PC-9 (cell line): ENCODE results near the gene L1CAM. TPM values are rescaled to one million over a fixed set of nuclear protein-coding genes. Genes with fewer than 3 reads are reported as not detected.

Experiments used
- BruUV-seq: library from RNA; stranded (reverse); fragments of 400-500 nt; replicated peaks from 2 replicates; lab custom pipeline; 2021; lab: Mats Ljungman, UMichigan
- CTCF ChIA-PET: fragments of 300-600 bp; sonication (Branson Sonifier 250); formaldehyde crosslinking; loops from one replicate; lab custom pipeline; 2022; ENCODE audit warnings: antibody characterized with exemption; lab: Charles Lee
- POLR2A ChIA-PET: fragments of 300-600 bp; sonication (Branson Sonifier 250); formaldehyde crosslinking; loops from one replicate; lab custom pipeline; 2022; ENCODE audit warnings: antibody characterized with exemption; ENCODE audit not compliant: unreplicated experiment; lab: Charles Lee
- DNase-seq, 2 experiments: peaks; one replicate each; pipeline versions ENCODE4 v3.0.0 to v3.0.0-alpha.2; 2015 to 2022; ENCODE audit warnings: mixed read lengths in 1 of 2
- H2AFZ ChIP-seq: fragments of 200-600 bp; sonication (generic); 2 replicates; pipeline ENCODE4 v1.8.1; 2017; ENCODE audit warnings: antibody characterized with exemption
- H3F3A ChIP-seq: fragments of 200-600 bp; sonication (generic); 2 replicates; pipeline ENCODE4 v1.8.1; 2017; ENCODE audit warnings: antibody characterized with exemption, mild to moderate bottlenecking, low read depth; ENCODE audit not compliant: insufficient read depth
- H3K27ac ChIP-seq: fragments of 200-600 bp; sonication (generic); 2 replicates; pipeline ENCODE4 v1.6.1; 2016; ENCODE audit warnings: mixed run types
- H3K27me3 ChIP-seq: fragments of 200-600 bp; sonication (generic); 2 replicates; pipeline ENCODE4 v1.6.1; 2016; ENCODE audit warnings: low read depth, mixed run types; ENCODE audit not compliant: insufficient read depth
- H3K36me3 ChIP-seq: fragments of 200-600 bp; sonication (generic); 2 replicates; pipeline ENCODE4 v1.6.1; 2016; ENCODE audit warnings: low read depth, mixed run types
- H3K4me1 ChIP-seq: fragments of 200-600 bp; sonication (generic); replicated peaks from 2 replicates; pipeline ENCODE4 v1.6.1; 2016; ENCODE audit warnings: mixed run types; ENCODE audit not compliant: insufficient read depth
- H3K4me2 ChIP-seq: fragments of 200-600 bp; sonication (generic); 2 replicates; pipeline ENCODE4 v1.6.1; 2017; ENCODE audit warnings: mixed run types
- H3K4me3 ChIP-seq: fragments of 200-600 bp; sonication (generic); 2 replicates; pipeline ENCODE4 v1.6.1; 2016; ENCODE audit warnings: mixed run types
- H3K79me2 ChIP-seq: fragments of 200-600 bp; sonication (generic); 2 replicates; pipeline ENCODE4 v1.6.1; 2017; ENCODE audit warnings: low read depth, mixed run types
- H3K9me2 ChIP-seq: fragments of 200-600 bp; sonication (generic); 2 replicates; pipeline ENCODE4 v1.8.1; 2017; ENCODE audit warnings: mild to moderate bottlenecking; ENCODE audit not compliant: insufficient read depth
- H3K9me3 ChIP-seq: fragments of 200-600 bp; sonication (generic); 2 replicates; pipeline ENCODE4 v1.8.1; 2016; ENCODE audit warnings: low read depth; ENCODE audit not compliant: insufficient read depth
- H4K20me1 ChIP-seq: fragments of 200-600 bp; sonication (generic); 2 replicates; pipeline ENCODE4 v1.8.1; 2017; ENCODE audit not compliant: insufficient read depth
- CTCF ChIP-seq: fragments of 200-600 bp; sonication (generic); conservative IDR thresholded peaks from 2 replicates; pipeline ENCODE4 v1.6.1; 2017; ENCODE audit warnings: mixed run types, antibody characterized with exemption, mild to moderate bottlenecking, moderate library complexity
- EZH2 ChIP-seq: fragments of 200-600 bp; sonication (generic); IDR thresholded peaks from 2 replicates; pipeline ENCODE4 v1.8.0; 2017; ENCODE audit warnings: antibody characterized with exemption, low read depth
- intact Hi-C: fragments of 100-400 bp; cut with micrococcal nuclease; formaldehyde crosslinking; loops from one replicate; pipeline ENCODE4 v1.10.0; 2022; ENCODE audit not compliant: unreplicated experiment
- total RNA-seq: library from RNA; stranded (reverse); gene quantifications from 2 replicates; pipeline ENCODE4 v1.2.3, GENCODE V29; 2021

The L1CAM gene
- total RNA-seq, 1 experiment from 2014 or later, result 68.8 TPM

GRCh38 chrX:153889123-153889522, 3.1 kb upstream of the L1CAM start:
- Histone ChIP-seq H3K9me2 (no peaks in the 10 kb centered on the region), H3K27me3 (peaks cover 11% of the 10 kb centered on the region), H2AFZ (no peak overlapping the region), H3K27ac (no peak overlapping the region), H3K9me3 (no peaks in the 10 kb centered on the region), H3F3A (no peaks in the 10 kb centered on the region), H3K36me3 (no peaks in the 10 kb centered on the region), H3K79me2 (no peaks in the 10 kb centered on the region), H3K4me2 (no peak overlapping the region), H3K4me1 (0 out of 2 replicates have a peak, but pooled peaks cover 12% of the 10 kb centered on the region), H3K4me3 (no peak overlapping the region), H4K20me1 (no peaks in the 10 kb centered on the region; the same call in 1 of the 2 replicates)
- TF ChIP-seq EZH2 (no peak), CTCF (no peak)
- intact Hi-C loops, result loop anchor here (10.0 kb wide), 2 partner anchors 94 to 184 kb away; partner anchors contain the start of genes IDH3G and SSR4
- POLR2A ChIA-PET, result no interaction called here
- CTCF ChIA-PET, result no interaction called here
- no peak for DNase-seq
- no TSS peak for BruUV-seq

GRCh38 chrX:153888344-153888743, 2.4 kb upstream of the L1CAM start:
- no peak for DNase-seq
- no peaks in the 10 kb centered on the region for H3K9me3 ChIP-seq
- no peak overlapping the region for H2AFZ ChIP-seq
- no peak overlapping the region for H3K4me2 ChIP-seq
- TF ChIP-seq CTCF (no peak), EZH2 (no peak)
- H3K79me2 ChIP-seq, result no peaks in the 10 kb centered on the region
- intact Hi-C loops, result loop anchor here (10.0 kb wide), 2 partner anchors 94 to 184 kb away; partner anchors contain the start of genes IDH3G and SSR4
- CTCF ChIA-PET, result no interaction called here
- no peaks in the 10 kb centered on the region; the same call in 1 of the 2 replicates for H4K20me1 ChIP-seq
- peaks cover 11% of the 10 kb centered on the region for H3K27me3 ChIP-seq
- H3K36me3 ChIP-seq, result no peaks in the 10 kb centered on the region
- H3F3A ChIP-seq, result no peaks in the 10 kb centered on the region
- H3K4me1 ChIP-seq, result 0 out of 2 replicates have a peak, but pooled peaks cover 12% of the 10 kb centered on the region
- no TSS peak for BruUV-seq
- no peak overlapping the region for H3K27ac ChIP-seq
- POLR2A ChIA-PET, result no interaction called here
- no peak overlapping the region for H3K4me3 ChIP-seq
- H3K9me2 ChIP-seq, result no peaks in the 10 kb centered on the region

DNA sequence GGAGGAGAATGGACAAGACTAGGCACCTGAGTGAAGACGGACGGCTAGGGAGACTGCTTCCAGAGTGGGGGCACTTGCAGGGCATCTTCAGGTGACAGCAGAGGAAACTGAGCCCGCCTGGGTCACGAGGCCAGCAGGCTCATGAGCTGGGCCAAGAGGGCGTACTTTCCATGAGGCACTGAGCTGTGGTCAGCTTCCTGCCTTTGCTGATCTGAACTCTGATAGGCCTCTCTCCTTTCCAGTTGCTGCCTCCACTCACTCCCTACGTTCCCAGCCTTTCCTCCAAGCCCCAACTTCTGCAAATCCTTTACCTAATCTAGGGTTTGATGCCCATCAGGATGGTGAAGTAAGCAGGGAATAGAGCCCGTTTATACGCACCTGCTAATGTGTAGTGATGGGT, 1.4 kb upstream of the L1CAM start:
- Histone ChIP-seq H3K27ac (no peak overlapping the region), H3K4me3 (no peak overlapping the region)

More for the DNA sequence above, 1.4 kb upstream of the L1CAM start:
- intact Hi-C loops, result loop anchor here (2.0 to 10.0 kb wide), 3 partner anchors 13 to 183 kb away; partner anchors contain the start of genes IDH3G and SSR4
- Histone ChIP-seq H3K9me3 (no peaks in the 10 kb centered on the region), H3K9me2 (no peaks in the 10 kb centered on the region), H3K27me3 (peaks cover 11% of the 10 kb centered on the region), H3K36me3 (no peaks in the 10 kb centered on the region), H3K4me1 (0 out of 2 replicates have a peak, but pooled peaks cover 12% of the 10 kb centered on the region), H3K4me2 (peak overlapping the region; percentile 23; the same call in 1 of the 2 replicates), H3K79me2 (no peaks in the 10 kb centered on the region), H2AFZ (no peak overlapping the region), H4K20me1 (no peaks in the 10 kb centered on the region; the same call in 1 of the 2 replicates), H3F3A (no peaks in the 10 kb centered on the region)
- BruUV-seq, result no TSS peak
- POLR2A ChIA-PET, result interaction anchor here (0.5 to 0.6 kb wide), 2 partner anchors 46 to 168 kb away, joined by 3 to 6 read pairs; no protein-coding TSS in a partner anchor
- no peak for DNase-seq
- CTCF ChIA-PET, result interaction anchor here (0.5 to 0.6 kb wide), 3 partner anchors 14 to 237 kb away, joined by 4 to 5 read pairs (median 4); no protein-coding TSS in a partner anchor
- no peak for TF ChIP-seq EZH2
- TF ChIP-seq CTCF, result no peak
